ENCODE measurements around the gene COX15. TPM values are rescaled to one million over a fixed set of nuclear protein-coding genes. Genes with fewer than 3 reads are reported as not detected.

Gene COX15
- polyA plus RNA-seq, 1 donor (not counting 4 experiments of a cell fraction or from before 2014, with no cell fraction given): 27.1 TPM

- FAIRE-seq: no peak
Measured at GRCh38 chr10:99695761-99696160, 36.2 kb downstream of the COX15 start.

GRCh38 chr10:99693933-99694583 lies 37.9 kb downstream of the COX15 start:
- dilution Hi-C loops (cut with MboI; ENCODE audit: extremely low pct_ligation_motif_present, low sequenced_read_pairs): no loop called here
- Histone ChIP-seq H3K9me1 (ENCODE audit: control insufficient read depth, extremely low read depth, insufficient read depth, low read length) (peaks cover 3% of the 10 kb centered on the region), H3K36me3 (ENCODE audit: control insufficient read depth in 2 of 2, extremely low read depth in 1 of 2, insufficient read depth in 2 of 2, low read length in 2 of 2) (peaks cover 29 to 42% of the 10 kb centered on the region in 2 experiments), H3K27ac (ENCODE audit: control insufficient read depth, insufficient read depth, low read length) (no peak overlapping the region), H3K4me3 (ENCODE audit: control insufficient read depth in 2 of 3, extremely low read depth in 1 of 3, insufficient read depth in 2 of 3, low read depth in 1 of 3, low read length in 3 of 3) (no peak overlapping the region), H2AFZ (ENCODE audit: control insufficient read depth, low read length) (no peak overlapping the region), H3K79me2 (ENCODE audit: control insufficient read depth, insufficient read depth, low read length) (no peaks in the 10 kb centered on the region), H4K20me1 (ENCODE audit: control insufficient read depth, extremely low read depth, insufficient read depth, low read length) (no peaks in the 10 kb centered on the region), H3K9ac (ENCODE audit: control insufficient read depth, extremely low read depth, insufficient read depth, low read length) (no peak overlapping the region), H3K4me1 (ENCODE audit: control insufficient read depth, extremely low read depth, insufficient read depth, low read length) (peaks cover 15% of the 10 kb centered on the region), H3K9me3 (ENCODE audit: control insufficient read depth, low read depth, low read length) (no peaks in the 10 kb centered on the region), H3K4me2 (ENCODE audit: control insufficient read depth, extremely low read depth, insufficient read depth, low read depth, low read length) (no peak overlapping the region), H3K27me3 (ENCODE audit: control insufficient read depth, extremely low read depth, insufficient read depth, low read length) (no peaks in the 10 kb centered on the region)
- TF ChIP-seq CTCF (optimal IDR thresholded peaks at IDR 0.05 in 1 of 3, IDR thresholded peaks at IDR 0.05 in 1 of 3, conservative IDR thresholded peaks at IDR 0.05 in 1 of 3; ENCODE audit: extremely low read depth in 1 of 3, insufficient read depth in 2 of 3, low read length in 3 of 3) (no peak), EZH2 (IDR thresholded peaks at IDR 0.05; ENCODE audit: low read length) (no peak)
- DNase-seq (ENCODE audit: low read depth, low spot score): no peak
- peak; percentile 41 for FAIRE-seq

More at GRCh38 chr10:99695761-99696160, 36.2 kb downstream of the COX15 start:
- H3K27ac ChIP-seq (ENCODE audit: control insufficient read depth, insufficient read depth, low read length): no peak overlapping the region
- H3K79me2 ChIP-seq (ENCODE audit: control insufficient read depth, insufficient read depth, low read length): no peaks in the 10 kb centered on the region
- H3K36me3 ChIP-seq (ENCODE audit: control insufficient read depth in 2 of 2, extremely low read depth in 1 of 2, insufficient read depth in 2 of 2, low read length in 2 of 2): peaks cover 36 to 46% of the 10 kb centered on the region in 2 experiments
- no peak overlapping the region for H3K4me2 ChIP-seq (ENCODE audit: control insufficient read depth, extremely low read depth, insufficient read depth, low read depth, low read length)
- H3K9ac ChIP-seq (ENCODE audit: control insufficient read depth, extremely low read depth, insufficient read depth, low read length): no peak overlapping the region
- H2AFZ ChIP-seq (ENCODE audit: control insufficient read depth, low read length): no peak overlapping the region
- H3K4me1 ChIP-seq (ENCODE audit: control insufficient read depth, extremely low read depth, insufficient read depth, low read length): peaks cover 3% of the 10 kb centered on the region
- peaks cover 3% of the 10 kb centered on the region for H3K9me1 ChIP-seq (ENCODE audit: control insufficient read depth, extremely low read depth, insufficient read depth, low read length)
- no peak overlapping the region for H3K4me3 ChIP-seq (ENCODE audit: control insufficient read depth in 2 of 3, extremely low read depth in 1 of 3, insufficient read depth in 2 of 3, low read depth in 1 of 3, low read length in 3 of 3)
- no peaks in the 10 kb centered on the region for H3K27me3 ChIP-seq (ENCODE audit: control insufficient read depth, extremely low read depth, insufficient read depth, low read length)
- DNase-seq (ENCODE audit: low read depth, low spot score): no peak
- TF ChIP-seq EZH2 (IDR thresholded peaks at IDR 0.05; ENCODE audit: low read length): no peak
- no peak for TF ChIP-seq CTCF (optimal IDR thresholded peaks at IDR 0.05 in 1 of 3, IDR thresholded peaks at IDR 0.05 in 1 of 3, conservative IDR thresholded peaks at IDR 0.05 in 1 of 3; ENCODE audit: extremely low read depth in 1 of 3, insufficient read depth in 2 of 3, low read length in 3 of 3)
- dilution Hi-C loops (cut with MboI; ENCODE audit: extremely low pct_ligation_motif_present, low sequenced_read_pairs): no loop called here
- no peaks in the 10 kb centered on the region for H3K9me3 ChIP-seq (ENCODE audit: control insufficient read depth, low read depth, low read length)
- H4K20me1 ChIP-seq (ENCODE audit: control insufficient read depth, extremely low read depth, insufficient read depth, low read length): no peaks in the 10 kb centered on the region

All from keratinocyte (primary cell).